ENCODE data around the gene LHX8. TPM values are rescaled to one million over a fixed set of nuclear protein-coding genes. Genes with fewer than 3 reads are reported as not detected.

LHX8 gene
- total and polyA plus RNA-seq, 10 of the 15 experiments (the other 5 are each of a cell fraction or from before 2014, with no cell fraction given), result not detected

- TF ChIP-seq ETV6 (conservative IDR thresholded peaks at IDR 0.05 in 1 of 2, IDR thresholded peaks at IDR 0.05 in 1 of 2; ENCODE audit: borderline replicate concordance in 1 of 2, low read depth in 1 of 2), result no peak
- TF ChIP-seq RUNX3 (IDR thresholded peaks at IDR 0.05; ENCODE audit: low read length), result no peak
- no peak for TF ChIP-seq MYB (IDR thresholded peaks at IDR 0.05; ENCODE audit: borderline replicate concordance, low read depth, low read length)
- TF ChIP-seq BHLHE40 (IDR thresholded peaks at IDR 0.05; ENCODE audit: borderline replicate concordance in 1 of 2, low read depth in 2 of 2, low read length in 1 of 2), result no peak
- no peak for TF ChIP-seq IRF4 (IDR thresholded peaks at IDR 0.05; ENCODE audit: low read depth, low read length)
- TF ChIP-seq FOXK2 (IDR thresholded peaks at IDR 0.05), result no peak
These were observed 36.5 kb upstream of the LHX8 start (continued) for GRCh38 chr1:75097654-75098053.

GRCh38 chr1:75099581-75099980 is 34.6 kb upstream of the LHX8 start:
- ChIA-PET CTCF (no interaction called here), POLR2A (no interaction called here), SMC1A (ENCODE audit: uncharacterized antibody, unreplicated experiment) (no interaction called here), RAD21 (ENCODE audit: unreplicated experiment) (interaction anchor here (1.0 kb wide), 1 partner anchor 328 kb away, joined by 4 read pairs; no protein-coding TSS in a partner anchor)
- no peaks in the 10 kb centered on the region for H3K79me2 ChIP-seq (ENCODE audit: control insufficient read depth, insufficient read depth, low read length)
- in situ Hi-C loops (cut with MboI) (no loop called here), intact Hi-C loops (cut with micrococcal nuclease; ENCODE audit: unreplicated experiment) (no loop called here)
- H3K9ac ChIP-seq (ENCODE audit: control insufficient read depth, insufficient read depth, low read length), result no peak overlapping the region
- no peaks in the 10 kb centered on the region for H3K9me3 ChIP-seq (replicated peaks; ENCODE audit: control insufficient read depth, insufficient read depth, low read length)
- H3K4me2 ChIP-seq (ENCODE audit: control insufficient read depth, insufficient read depth), result no peak overlapping the region
- H4K20me1 ChIP-seq (ENCODE audit: control insufficient read depth, insufficient read depth), result no peaks in the 10 kb centered on the region
- no peaks in the 10 kb centered on the region for H3K36me3 ChIP-seq (ENCODE audit: control insufficient read depth in 2 of 2, insufficient read depth in 2 of 2, low read length in 1 of 2)
- no peak for DNase-seq (ENCODE audit: low read depth, low spot score)
- no peaks in the 10 kb centered on the region for H3K4me1 ChIP-seq (ENCODE audit: control insufficient read depth, insufficient read depth, low read length)
- no TSS peak for BruUV-seq (replicated peaks)
- H2AFZ ChIP-seq (ENCODE audit: control insufficient read depth, low read depth, low read length), result no peak overlapping the region
- no peak for ATAC-seq
- FAIRE-seq, result no peak
- no peak overlapping the region for H3K27ac ChIP-seq (ENCODE audit: control insufficient read depth, insufficient read depth)
- no peak for TF ChIP-seq MTA2 (IDR thresholded peaks at IDR 0.05; ENCODE audit: low read depth)
- no peaks in the 10 kb centered on the region for H3K27me3 ChIP-seq (replicated peaks in 1 of 2; ENCODE audit: control insufficient read depth in 2 of 2, insufficient read depth in 2 of 2, low read length in 1 of 2)
- no peak overlapping the region for H3K4me3 ChIP-seq
- 27% methylated on average over 2 of the region's 2 CpGs for WGBS (ENCODE audit: insufficient coverage, insufficient replicate concordance, low lambda C conversion rate, missing lambda C conversion rate)
